NCI-H1048 (cell line): Measurements from ENCODE around the gene THADA.
"Not testable (repeated sequence)": the region's sequence is repeated elsewhere in the genome, so short reads cannot be mapped to it uniquely, and the experiment has no call there.

Experiments used
- DNase-seq: peaks from one replicate; lab custom pipeline; 2025; lab: John Stamatoyannopoulos, UW

The THADA gene

DNA sequence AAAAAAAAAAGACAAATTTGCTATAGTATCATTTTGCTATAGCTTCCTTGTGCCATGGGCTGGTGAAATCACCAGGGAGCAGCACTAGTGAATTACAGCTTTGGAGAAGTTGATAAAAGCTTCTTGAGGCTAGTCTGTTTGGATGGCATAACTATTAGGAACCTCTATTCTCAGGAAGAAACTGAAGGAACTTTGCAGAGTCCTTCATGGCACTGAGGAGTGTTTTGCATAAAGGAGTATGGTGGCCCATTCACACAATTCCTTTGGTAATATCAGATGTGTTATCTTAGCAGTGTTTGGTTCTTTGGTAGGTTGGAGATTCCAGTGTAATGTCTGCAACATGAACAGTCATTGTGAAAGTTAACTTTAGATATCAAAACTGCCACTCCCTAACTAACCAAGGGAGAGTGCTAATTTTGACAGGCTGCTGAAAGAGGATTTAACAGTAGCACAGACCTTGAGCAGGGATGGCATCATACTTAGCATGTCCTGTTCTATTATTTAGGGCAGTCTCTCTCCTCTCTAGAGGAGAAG, 292.8 kb downstream of the THADA start:
- no peak for DNase-seq

- no peak for DNase-seq
Observed at GRCh38 chr2:43302182-43302960, 293.5 kb downstream of the THADA start.

- DNase-seq = no peak
Observed at GRCh38 chr2:43300781-43301583, 294.9 kb downstream of the THADA start.

- no peak for DNase-seq
Observed at GRCh38 chr2:43300222-43300621, 295.6 kb downstream of the THADA start.

DNA sequence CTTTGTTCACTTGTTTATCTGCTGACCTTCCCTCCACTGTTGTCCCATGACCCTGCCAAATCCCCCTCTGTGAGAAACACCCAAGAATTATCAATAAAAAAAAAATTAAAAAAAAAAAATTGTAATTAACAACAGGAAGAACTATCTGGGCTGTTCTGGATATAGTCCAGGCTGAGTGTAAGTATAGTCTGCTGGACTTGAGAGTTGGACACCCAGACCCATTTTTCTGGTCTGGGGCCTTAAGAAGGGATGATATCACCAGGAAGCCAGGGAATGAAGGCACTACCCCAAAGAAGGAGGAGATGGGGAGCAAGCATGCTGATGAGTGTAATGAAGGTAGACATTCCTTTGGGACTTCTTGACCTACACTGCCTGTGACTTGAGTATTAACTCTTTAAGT, 297.3 kb downstream of the THADA start:
- no peak for DNase-seq

DNA sequence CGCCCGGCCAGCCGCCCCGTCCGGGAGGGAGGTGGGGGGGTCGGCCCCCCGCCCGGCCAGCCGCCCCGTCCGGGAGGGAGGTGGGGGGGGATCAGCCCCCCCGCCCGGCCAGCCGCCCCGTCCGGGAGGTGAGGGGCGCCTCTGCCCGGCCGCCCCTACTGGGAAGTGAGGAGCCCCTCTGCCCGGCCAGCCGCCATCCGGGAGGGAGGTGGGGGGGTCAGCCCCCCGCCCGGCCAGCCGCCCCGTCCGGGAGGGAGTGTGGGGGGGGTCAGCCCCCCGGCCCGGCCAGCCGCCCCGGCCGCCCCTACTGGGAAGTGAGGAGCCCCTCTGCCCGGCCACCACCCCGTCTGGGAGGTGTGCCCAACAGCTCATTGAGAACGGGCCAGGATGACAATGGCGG, 298.1 kb downstream of the THADA start:
- DNase-seq = not testable (repeated sequence)

DNA sequence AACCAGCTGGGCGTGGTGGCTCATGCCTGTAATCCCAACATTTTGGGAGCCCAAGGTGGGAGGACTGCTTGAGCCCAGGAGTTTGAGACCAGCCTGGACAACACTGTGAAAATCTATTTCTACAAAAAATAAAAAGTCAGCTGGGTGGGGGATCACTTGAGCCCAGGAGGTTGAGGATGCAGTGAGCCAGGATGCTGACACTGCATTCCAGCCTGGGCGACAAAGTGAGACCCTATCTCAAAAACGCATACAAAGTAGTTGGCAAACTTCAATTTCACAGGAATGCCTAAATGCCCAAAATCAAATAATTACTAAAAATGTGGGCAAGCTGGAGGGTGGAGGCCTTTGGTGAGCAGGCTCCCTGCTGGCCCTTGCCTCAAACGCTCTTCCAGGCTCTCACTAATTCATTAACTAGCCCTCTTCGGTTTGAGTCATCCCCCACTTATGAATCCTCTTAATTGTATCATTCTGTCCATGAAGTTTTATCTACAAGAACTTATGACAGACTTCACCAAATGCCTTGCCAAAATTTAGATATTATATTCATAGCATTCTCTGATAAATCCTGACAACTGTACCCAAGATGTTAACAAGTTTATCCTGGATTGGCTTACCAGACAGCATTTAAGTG, 300.8 kb downstream of the THADA start:
- no peak for DNase-seq

DNA sequence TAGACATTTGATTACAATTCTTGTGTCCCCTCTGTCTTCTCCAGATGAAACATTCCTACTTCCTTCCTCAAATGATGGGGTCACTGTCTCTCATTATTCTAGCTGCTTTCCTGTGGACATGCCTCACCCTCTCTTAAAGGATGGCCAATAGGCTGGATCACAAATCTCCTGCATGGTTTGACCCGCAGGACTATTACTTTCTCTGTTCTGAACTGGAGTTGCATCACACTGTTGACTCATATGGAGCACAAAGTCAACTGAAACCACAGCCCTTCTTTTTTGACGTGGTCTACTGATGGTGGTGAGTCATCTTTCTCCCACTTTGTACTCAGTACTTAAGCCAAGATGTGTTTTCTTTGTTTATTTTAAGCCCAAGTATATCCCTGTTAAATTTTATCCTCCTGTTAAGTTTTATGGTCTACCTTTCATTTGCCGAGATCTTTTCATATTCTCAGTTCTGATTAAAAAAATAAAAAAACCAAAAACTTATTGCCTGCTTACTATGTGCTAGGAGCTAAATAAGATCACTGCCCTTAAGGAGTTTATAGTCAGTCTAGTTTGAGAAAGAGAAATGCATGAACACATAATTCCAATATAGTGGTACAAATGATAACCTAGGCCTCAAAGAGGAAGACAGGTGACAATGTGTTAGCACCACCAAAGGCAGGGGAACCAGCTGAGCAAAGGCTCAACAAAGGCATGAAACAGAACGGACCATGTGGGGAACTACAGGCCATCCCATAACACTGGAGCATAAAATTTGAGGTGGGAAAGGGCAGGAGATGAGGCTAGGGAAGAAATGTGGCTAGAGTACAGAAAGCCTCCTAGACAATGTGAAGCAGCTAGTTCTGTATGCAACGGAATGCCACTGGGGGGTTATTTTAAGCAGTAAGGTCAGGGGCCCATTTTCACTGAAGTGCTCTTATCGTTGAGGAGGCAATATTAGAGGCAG, 301.8 kb downstream of the THADA start:
- no peak for DNase-seq

- no peak for DNase-seq
Observed at GRCh38 chr2:43292851-43293743, 302.7 kb downstream of the THADA start.

- DNase-seq = no peak
Observed at GRCh38 chr2:43292297-43292696, 303.5 kb downstream of the THADA start.

GRCh38 chr2:43289331-43289730, 306.5 kb downstream of the THADA start:
- DNase-seq = no peak

DNA sequence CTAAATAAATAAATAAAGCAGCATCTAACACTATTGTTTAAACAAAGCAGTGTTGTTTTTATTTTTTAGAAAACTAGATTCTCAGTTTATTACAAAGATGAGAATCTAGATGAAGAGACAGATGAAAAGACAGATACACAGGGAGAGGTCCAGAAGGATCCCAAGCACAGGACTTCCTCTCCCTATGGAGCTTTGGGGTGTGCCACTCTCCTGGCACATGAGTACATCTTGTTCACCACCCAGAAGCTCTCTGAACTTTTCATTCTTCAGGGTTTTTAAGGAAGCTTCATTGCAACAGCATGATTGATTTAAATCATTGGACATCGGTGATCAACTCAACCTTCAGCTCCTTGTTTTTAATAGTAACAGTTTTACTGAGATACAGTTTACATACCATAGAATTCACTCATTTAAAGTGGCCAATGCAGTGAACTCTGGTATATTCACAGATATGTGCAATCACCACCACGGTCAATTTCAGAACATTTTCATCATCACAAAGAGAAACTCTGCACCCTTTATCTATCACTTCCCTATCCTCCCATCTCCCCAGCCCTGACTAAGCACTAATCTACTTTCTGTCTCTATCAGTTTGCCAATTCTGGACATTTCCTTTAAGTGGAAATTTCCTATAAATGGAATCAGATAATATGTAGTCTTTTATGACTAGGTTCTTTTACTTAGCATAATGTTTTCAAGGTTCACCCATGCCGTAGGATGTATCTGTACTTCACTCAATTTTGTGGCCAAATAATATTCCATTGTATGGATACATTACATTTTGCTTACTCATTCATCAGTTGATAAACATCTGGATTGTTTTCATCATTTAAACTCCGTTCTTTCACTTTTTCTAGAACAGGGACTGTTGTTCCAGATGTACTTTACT, 307.2 kb downstream of the THADA start:
- no peak for DNase-seq

DNA sequence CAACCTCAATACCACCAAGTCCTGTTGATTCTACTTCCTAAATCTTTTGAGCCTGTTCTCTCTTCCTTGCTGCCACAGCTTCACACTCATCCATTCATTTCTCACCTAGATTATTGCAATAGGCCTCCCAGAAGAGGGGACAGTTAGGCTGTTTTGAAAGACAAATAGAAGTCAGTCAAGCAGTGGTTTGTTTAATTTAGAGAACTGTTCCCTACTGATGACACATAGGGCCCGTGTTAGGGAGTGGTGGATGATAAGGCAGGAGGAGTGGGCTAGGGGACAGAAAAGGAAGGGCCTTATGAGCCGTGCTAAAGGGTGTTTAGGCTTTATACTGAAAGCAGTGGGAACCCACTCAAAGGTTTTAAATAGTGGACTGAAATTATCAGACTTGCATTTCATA, 309.9 kb downstream of the THADA start:
- DNase-seq = no peak

DNA sequence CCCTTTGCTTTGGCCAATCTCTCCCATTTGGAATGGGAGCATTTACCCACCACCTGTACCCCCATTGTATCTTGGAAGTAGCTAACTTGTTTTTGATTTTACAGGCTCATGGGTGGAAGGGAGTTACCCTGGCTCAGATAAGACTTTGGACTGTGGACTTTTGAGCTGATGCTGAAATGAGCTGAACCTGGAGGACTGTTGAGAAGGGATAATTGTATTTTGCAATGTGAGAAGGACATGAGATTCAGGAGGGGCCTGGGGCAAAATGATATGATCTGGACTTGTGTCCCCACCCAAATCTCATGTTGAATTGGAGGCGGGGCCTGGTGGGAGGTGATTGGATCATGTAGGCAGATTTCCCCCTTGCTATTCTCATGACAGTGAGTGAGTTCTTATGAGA, 310.9 kb downstream of the THADA start:
- no peak for DNase-seq

DNA sequence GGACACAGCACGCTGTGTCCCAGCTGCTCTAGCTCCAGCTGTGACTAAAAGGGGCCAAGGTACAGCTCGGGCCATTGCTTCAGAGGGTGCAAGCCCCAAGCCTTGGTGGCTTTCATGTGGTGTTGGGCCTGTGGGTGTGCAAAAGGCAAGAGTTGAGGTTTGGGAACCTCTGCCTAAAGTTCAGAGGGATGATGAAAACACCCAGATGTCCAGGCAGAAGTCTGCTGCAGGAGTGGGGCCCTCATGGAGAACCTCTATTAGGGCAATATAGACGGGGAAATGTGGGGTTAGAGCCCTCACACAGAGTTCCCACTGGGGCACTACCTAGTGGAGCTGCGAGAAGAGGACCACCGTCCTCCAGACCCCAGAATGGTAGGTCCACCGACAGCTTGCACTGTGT, 311.5 kb downstream of the THADA start:
- not testable (repeated sequence) for DNase-seq

GRCh38 chr2:43280994-43281393, 314.8 kb downstream of the THADA start:
- DNase-seq = no peak

DNA sequence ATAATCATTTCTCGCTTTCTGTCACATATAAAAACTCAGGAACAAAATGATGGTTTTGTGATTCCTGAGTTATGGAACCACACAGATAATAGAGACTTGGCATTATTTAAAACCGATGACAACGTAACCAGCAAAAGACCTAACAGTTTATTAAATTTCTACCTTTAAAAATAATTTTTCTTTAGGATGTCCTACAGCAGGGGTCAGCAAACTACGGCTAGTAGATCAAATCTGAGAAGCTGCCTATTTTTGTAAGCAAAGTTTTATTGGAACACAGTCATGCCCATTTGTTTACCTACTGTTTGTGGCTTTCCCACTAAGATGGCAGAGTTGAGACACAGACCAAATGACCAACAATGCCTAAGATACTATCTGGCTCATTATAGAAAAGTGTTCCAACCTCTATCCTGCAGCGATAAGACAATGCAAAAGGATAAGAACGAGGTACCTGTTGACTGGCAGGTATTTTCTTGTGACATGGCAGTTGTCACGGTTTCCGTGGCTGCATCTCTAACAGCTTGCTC, 316.5 kb downstream of the THADA start:
- DNase-seq = no peak

GRCh38 chr2:43278564-43279220, 317.1 kb downstream of the THADA start:
- DNase-seq = no peak

- DNase-seq = no peak
Observed at GRCh38 chr2:43276962-43277391, 318.9 kb downstream of the THADA start.
